Transverse colon (tissue), 3 donors: ENCODE results near the gene SRSF3.

Experiments
- POLR2A ChIP-seq: fragments of 450-650 bp; IDR thresholded peaks from one replicate; pipeline ENCODE4 v1.6.1; 2016; ENCODE audit warnings: antibody characterized with exemption, mild to moderate bottlenecking, moderate library complexity
- TF ChIP-seq, protein P1 (sequence below), 5 experiments: fragments of 200-600 bp in 3 of 5; fragments of 450-650 bp in 2 of 5; sonication (generic) in 3 of 5; IDR thresholded peaks; 1 replicate in 2 of 5; 2 replicates in 3 of 5; pipeline ENCODE4 v1.5.1; 2016 to 2017; ENCODE audit warnings: antibody characterized with exemption in 5 of 5, inconsistent platforms in 3 of 5, mild to moderate bottlenecking in 2 of 5, moderate library complexity in 1 of 5

DNA sequence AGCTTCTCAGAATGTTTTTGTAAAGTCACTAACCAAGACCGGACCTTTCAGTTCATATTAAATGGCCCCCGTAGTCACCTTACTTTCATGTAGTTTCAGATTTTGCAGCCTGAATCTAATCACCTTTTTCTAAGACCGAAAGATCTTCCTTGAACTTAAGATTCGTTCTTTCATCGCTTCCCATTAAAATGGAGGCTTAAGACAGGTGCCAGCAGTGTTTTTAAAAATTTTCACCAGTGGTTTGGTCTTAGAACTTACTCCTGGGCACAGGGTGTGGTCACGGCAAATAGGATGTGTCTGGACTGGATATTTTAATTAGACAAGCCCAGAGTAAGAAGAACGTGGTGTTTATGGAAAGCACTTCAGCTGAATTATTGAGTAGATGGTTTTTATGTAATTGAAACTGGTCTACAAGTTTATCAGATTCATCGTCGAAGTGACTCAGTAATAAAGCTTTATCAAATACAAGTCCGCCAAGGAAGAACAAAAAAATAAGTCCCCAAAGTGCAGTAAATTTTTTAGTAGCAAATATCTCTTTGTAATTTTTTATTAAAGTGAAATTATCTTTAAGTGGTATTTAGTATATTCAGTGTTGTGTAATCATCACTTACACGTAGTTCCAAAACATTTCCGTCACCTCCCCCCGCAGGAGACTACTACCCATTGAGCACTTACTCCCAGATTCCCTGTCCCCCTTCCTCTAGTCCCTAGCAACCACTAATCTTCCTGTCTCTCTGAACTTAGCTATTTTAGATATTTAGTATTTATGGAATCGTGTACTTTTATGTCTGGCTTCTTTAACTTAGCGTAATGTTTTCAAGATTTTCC, 868 bp downstream of the SRSF3 start:
- TF ChIP-seq POLR2A = peak; percentile 7
- TF ChIP-seq, protein P1, sequence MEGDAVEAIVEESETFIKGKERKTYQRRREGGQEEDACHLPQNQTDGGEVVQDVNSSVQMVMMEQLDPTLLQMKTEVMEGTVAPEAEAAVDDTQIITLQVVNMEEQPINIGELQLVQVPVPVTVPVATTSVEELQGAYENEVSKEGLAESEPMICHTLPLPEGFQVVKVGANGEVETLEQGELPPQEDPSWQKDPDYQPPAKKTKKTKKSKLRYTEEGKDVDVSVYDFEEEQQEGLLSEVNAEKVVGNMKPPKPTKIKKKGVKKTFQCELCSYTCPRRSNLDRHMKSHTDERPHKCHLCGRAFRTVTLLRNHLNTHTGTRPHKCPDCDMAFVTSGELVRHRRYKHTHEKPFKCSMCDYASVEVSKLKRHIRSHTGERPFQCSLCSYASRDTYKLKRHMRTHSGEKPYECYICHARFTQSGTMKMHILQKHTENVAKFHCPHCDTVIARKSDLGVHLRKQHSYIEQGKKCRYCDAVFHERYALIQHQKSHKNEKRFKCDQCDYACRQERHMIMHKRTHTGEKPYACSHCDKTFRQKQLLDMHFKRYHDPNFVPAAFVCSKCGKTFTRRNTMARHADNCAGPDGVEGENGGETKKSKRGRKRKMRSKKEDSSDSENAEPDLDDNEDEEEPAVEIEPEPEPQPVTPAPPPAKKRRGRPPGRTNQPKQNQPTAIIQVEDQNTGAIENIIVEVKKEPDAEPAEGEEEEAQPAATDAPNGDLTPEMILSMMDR (IDR thresholded peaks at IDR 0.05) = no peak
